Muscle layer of colon (tissue), 2 donors: Measurements from ENCODE around the gene MARCHF6.
A peak's percentile ranks its signal among the peaks of the same experiment; 100 is the strongest.
"Not testable (repeated sequence)": the region's sequence is repeated elsewhere in the genome, so short reads cannot be mapped to it uniquely, and the experiment has no call there.

Experiments
- H3K27ac ChIP-seq: one replicate; pipeline ENCODE4 v1.7.0; 2013; ENCODE audit warnings: low read depth, mild to moderate bottlenecking, low read length, moderate library complexity
- H3K27me3 ChIP-seq, 2 donors: one replicate each; pipeline ENCODE4 v1.7.0; 2013; ENCODE audit warnings: low read length in 2 of 2, mild to moderate bottlenecking in 2 of 2; ENCODE audit not compliant: insufficient read depth in 2 of 2, control insufficient read depth in 1 of 2
- H3K36me3 ChIP-seq: one replicate; pipeline ENCODE4 v1.7.0; 2013; ENCODE audit warnings: mild to moderate bottlenecking, low read length; ENCODE audit not compliant: insufficient read depth
- H3K4me1 ChIP-seq: one replicate; pipeline ENCODE4 v1.7.0; 2013; ENCODE audit warnings: mild to moderate bottlenecking, low read length; ENCODE audit not compliant: insufficient read depth
- H3K4me3 ChIP-seq, 2 donors: one replicate each; pipeline ENCODE4 v1.7.0; 2013; ENCODE audit warnings: low read length in 2 of 2, low read depth in 1 of 2, mild to moderate bottlenecking in 1 of 2, moderate library complexity in 1 of 2
- H3K9ac ChIP-seq: one replicate; pipeline ENCODE4 v1.7.0; 2013; ENCODE audit warnings: low read length
- H3K9me3 ChIP-seq: one replicate; pipeline ENCODE4 v1.7.0; 2013; ENCODE audit warnings: mild to moderate bottlenecking, low read length
- donor health status: abdominal sarcoma.
- donor health status: Adenocarcinoma of cecum.

MARCHF6 gene

DNA sequence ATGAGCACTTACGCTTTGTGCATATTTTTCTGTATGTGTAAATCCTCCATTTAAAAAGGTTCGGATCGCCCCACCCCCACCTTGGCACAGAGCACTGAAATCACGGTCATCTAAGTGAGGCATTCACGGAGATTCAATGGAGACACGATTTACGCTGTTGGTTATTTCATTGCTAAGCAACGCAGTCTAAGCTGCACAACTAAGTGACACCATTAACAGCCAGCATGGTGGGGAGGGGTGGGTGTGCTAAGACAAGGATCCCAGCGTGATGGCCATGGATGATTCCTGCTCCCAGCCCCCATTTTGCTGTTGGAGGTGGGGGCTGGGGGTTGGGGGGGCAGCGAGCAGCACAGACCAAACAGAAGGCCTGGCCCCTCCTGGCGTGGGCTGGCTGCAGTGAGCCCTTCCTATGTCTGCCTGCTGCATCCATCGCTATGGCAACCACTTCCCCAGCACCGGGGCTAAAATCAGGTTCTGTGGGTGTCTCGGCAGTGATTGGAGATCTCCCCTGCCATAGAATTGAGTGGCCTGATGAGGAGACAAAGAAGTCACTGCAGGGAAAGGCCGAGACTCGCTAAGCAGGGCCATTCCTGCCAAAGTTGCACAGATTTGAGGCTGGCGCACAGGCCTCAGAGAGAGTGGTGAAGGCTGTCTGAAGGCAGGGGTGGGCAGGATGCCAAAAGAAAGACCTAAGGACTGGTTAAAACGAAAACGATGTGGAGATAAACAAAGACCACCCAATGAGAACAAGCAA, 14.3 kb upstream of the MARCHF6 start:
- peak overlapping the region in 1 of 2 donors; percentile 37 for H3K4me3 ChIP-seq
- H3K9ac ChIP-seq: no peak overlapping the region
- H3K27ac ChIP-seq: no peak overlapping the region
- no peaks in the 10 kb centered on the region for H3K4me1 ChIP-seq
- no peaks in the 10 kb centered on the region for H3K9me3 ChIP-seq
- H3K27me3 ChIP-seq: no peaks in the 10 kb centered on the region
- H3K36me3 ChIP-seq: no peaks in the 10 kb centered on the region

DNA sequence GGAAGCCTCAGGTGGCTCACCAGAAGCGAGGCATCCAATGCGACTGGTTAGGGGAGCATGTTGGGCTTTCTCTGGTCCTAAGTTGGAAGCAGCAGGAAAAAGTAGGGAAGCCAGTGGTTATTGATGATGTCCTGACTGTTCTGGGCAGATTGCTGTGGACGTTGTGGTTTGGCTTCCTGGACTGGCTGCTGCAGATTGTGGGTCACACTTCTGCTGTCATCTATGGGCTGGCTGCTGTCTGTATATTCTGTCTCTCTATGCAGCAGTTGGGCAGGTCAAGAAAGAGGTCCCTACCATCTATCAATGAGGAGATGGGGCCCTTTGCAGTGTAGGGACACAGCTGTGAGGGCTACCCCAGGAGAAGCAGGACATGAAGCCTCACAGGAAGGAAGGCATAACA, 13.5 kb upstream of the MARCHF6 start:
- Histone ChIP-seq H3K9ac (no peak overlapping the region), H3K36me3 (no peaks in the 10 kb centered on the region), H3K27me3 (no peaks in the 10 kb centered on the region), H3K27ac (no peak overlapping the region), H3K4me3 (no peak overlapping the region), H3K9me3 (no peaks in the 10 kb centered on the region), H3K4me1 (no peaks in the 10 kb centered on the region)

DNA sequence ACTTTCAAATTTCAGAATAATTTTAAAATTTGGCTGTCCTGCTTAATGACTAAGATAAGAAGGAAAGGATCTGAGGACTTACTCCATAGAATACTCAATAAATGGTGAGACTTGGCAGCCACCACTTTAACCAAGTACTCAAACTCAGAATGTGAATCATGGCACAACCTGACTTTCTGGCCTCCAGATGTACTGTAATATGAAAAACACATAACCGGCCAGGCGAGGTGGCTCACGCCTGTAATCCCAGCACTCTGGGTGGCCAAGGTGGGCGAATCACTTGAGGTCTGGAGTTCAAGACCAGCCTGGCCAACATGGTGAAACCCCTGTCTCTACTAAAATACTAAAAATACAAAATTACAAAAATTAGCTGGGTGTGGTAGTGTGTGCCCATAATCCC, 10.0 kb upstream of the MARCHF6 start:
- Histone ChIP-seq H3K27ac (no peak overlapping the region), H3K27me3 (no peaks in the 10 kb centered on the region), H3K4me3 (no peak overlapping the region), H3K4me1 (no peaks in the 10 kb centered on the region), H3K36me3 (no peaks in the 10 kb centered on the region), H3K9me3 (no peaks in the 10 kb centered on the region), H3K9ac (no peak overlapping the region)

DNA sequence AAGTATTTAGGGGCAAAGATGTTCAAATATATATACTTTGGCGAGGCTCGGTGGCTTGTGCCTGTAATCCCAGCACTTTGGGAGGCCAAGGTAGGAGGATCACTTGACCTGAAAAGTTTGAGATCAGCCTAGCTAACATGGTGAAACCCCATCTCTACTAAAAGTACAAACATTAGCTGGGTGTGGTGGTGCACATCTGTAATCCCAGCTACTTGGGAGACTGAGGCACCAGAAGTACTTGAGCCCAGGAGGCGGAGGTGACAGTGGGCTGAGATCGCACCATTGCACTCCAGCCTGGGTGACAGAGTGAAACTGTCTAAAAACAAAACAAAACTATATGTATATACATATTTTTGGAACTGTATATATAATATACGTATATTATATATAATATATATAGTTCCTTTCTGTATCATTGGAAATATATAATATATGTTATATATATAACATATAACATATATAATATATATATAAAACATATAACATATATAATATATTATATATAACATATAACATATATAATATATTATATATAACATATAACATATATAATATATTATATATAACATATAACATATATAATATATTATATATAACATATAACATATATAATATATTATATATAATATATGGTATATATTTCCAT, 8.9 kb upstream of the MARCHF6 start:
- H3K4me3 ChIP-seq, H3K27me3 ChIP-seq, H3K9ac ChIP-seq, H3K9me3 ChIP-seq, H3K27ac ChIP-seq, H3K4me1 ChIP-seq, H3K36me3 ChIP-seq: not testable (repeated sequence)

DNA sequence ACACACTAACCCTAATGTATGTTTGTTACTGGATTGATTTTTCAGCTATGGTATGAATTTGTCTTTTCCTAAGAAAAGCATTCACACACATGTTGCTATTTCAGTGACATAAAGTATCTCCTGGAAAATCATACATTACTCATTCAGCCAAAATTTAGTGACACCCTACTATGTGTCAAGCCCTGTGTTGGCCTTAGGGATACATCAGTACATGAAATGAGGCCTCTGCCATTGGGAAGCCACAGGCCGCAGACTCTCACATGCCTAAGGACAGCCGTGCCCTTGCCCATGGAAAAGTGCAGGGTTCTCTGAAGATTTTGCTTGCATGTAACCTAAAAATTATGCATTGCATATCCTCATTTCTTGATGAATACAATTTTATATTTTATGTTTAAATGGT, 5.2 kb upstream of the MARCHF6 start:
- Histone ChIP-seq H3K9me3 (no peaks in the 10 kb centered on the region), H3K27me3 (no peaks in the 10 kb centered on the region), H3K9ac (no peak overlapping the region), H3K36me3 (no peaks in the 10 kb centered on the region), H3K4me3 (no peak overlapping the region), H3K27ac (no peak overlapping the region), H3K4me1 (no peaks in the 10 kb centered on the region)

DNA sequence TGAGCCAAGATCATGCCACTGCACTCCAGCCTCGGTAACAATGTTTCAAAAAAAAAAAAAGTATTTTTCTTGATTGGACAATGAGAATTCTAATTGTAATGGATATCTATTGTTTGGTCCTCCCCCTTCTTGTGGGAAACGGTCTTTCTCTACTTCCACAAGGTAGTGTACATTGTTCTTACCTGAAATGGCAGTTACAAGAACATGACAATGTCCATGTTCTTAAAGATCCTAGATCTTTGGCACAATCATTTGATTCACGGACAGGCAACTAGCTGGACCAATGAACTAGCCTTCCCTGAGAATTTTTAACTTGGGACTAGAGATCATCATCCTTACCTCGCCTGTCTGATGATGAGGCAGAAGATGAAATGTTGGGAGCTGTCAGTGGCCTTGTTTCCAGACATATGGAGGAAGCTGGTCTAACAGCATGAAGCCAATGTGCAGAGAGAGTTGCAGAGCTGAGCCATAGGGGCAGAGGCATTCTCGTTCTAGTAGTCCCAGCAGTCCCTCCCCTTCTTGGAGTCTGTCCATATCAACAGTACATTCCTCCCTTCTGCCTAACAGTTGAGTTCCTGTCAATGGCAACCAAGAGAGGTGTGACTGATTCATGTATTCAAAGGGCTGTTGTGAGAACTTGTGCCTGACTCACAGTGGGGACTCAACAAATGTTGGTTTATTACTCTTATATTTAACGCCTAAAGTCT, 2.1 kb upstream of the MARCHF6 start:
- no peaks in the 10 kb centered on the region for H3K9me3 ChIP-seq
- H3K9ac ChIP-seq: no peak overlapping the region
- no peak overlapping the region for H3K27ac ChIP-seq
- H3K27me3 ChIP-seq: no peaks in the 10 kb centered on the region
- no peak overlapping the region for H3K4me3 ChIP-seq
- H3K4me1 ChIP-seq: peaks cover 6% of the 10 kb centered on the region
- no peaks in the 10 kb centered on the region for H3K36me3 ChIP-seq

DNA sequence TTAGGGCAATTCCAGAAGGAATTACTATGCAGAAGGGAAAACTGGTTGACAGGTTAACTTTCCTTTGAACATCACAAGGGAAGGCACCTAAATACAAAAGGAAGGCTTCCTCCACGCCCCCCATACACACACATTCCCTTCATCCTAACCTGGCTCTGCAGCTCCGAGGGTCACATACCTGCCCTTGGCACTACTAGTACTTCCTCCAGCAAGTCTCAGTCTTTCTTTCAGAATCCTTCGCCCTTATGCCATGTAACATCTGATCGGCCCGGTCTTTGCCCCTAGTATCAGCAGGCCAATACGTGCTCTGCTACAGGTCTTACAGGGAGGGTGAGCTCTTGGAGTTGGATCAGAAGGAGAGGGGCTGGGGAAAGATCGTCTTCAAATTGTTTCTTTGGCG, 1.6 kb upstream of the MARCHF6 start:
- Histone ChIP-seq H3K4me3 (no peak overlapping the region), H3K27ac (peak overlapping the region; percentile 96), H3K9me3 (no peaks in the 10 kb centered on the region)

DNA sequence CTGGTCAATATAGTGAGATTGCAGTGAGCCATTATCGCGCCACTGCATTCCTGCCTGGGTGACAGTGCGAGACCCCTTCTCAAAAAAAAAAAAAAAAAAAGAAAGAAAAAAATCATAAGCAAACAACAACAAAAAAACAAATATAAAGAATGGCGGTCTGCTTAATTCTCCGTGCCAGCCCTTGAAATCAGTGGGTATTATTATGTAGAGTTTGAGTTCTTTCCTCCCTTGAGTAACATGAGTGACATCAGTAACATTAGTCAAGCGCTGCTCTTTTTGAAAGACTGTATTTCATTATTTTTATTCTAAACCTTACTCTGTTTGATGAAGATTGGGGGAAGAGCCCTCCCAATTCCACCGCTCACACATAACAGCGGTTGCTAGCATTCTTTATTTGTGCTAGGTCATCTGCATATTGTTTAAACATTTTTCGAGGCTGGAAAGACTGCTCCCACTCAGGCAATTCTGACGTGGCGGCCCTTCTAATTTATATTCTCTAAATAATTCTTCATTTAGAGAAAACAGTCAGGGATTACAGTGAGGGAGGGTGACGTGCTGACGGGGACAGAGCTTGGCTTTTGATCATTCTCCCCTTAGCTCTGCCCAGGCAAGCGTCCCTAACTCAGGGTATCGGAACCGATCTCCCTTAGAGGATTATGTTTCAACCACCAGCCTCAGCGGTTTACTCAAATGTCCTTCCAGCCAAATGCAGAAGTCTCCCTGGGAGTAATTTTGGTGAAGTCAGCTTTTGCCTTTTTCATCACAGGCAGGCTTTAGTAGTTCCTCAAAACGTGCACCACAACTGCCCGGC, 860 bp upstream of the MARCHF6 start:
- peak overlapping the region; percentile 96 for H3K27ac ChIP-seq
- H3K4me1 ChIP-seq: peaks cover 18% of the 10 kb centered on the region
- peak overlapping the region; percentile 47 for H3K9ac ChIP-seq
- H3K27me3 ChIP-seq: no peaks in the 10 kb centered on the region
- H3K36me3 ChIP-seq: no peaks in the 10 kb centered on the region
- no peaks in the 10 kb centered on the region for H3K9me3 ChIP-seq
- peak overlapping the region; percentile 64 to 97 for H3K4me3 ChIP-seq

More for the DNA sequence above, 1.6 kb upstream of the MARCHF6 start:
- no peaks in the 10 kb centered on the region for H3K36me3 ChIP-seq
- H3K9ac ChIP-seq: no peak overlapping the region
- H3K4me1 ChIP-seq: peaks cover 11% of the 10 kb centered on the region
- no peaks in the 10 kb centered on the region for H3K27me3 ChIP-seq

DNA sequence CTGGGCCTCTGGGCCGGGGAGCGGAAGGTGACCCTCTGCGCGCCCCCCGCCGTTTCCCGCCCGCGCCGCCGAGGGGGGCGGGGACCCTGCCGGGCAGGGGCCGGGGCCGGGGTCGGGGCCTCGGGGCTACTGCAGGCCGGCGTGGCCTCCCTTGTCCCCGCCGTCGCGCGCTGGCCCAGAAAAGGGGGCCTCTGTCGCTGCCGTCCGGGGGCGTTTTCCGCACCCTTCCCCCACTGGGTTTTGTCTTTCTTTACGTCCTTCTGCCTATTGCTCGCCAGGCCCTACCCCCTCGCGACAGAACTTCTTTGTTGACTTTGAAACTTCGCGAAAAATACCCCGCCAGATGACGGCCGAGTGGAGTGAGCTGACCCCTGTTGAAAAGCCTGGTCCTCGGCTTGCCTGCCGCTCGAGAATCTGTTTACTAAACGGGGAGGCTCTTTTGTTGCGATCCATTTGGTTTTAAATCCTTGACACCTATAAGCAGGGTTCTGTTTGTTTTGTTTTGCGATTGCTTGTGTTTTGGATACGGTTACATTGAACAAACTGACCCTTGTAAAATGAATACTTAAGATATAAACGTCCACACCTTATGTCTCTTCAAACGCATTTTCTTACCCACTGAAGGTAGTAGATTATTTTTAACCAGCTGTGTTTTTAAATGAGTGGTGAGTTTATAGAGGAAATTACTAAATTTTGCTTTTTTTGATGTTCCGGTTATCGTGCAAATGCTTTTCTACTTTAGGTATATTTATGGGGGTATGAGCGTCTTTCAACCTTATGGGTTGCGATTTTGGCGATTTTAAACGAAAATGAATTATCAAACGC, 765 bp downstream of the MARCHF6 start:
- Histone ChIP-seq H3K4me1 (peaks cover 24% of the 10 kb centered on the region), H3K36me3 (no peaks in the 10 kb centered on the region), H3K27ac (peak overlapping the region; percentile 96), H3K9me3 (no peaks in the 10 kb centered on the region), H3K4me3 (peak overlapping the region; percentile 64 to 97), H3K27me3 (no peaks in the 10 kb centered on the region), H3K9ac (peak overlapping the region; percentile 66)

DNA sequence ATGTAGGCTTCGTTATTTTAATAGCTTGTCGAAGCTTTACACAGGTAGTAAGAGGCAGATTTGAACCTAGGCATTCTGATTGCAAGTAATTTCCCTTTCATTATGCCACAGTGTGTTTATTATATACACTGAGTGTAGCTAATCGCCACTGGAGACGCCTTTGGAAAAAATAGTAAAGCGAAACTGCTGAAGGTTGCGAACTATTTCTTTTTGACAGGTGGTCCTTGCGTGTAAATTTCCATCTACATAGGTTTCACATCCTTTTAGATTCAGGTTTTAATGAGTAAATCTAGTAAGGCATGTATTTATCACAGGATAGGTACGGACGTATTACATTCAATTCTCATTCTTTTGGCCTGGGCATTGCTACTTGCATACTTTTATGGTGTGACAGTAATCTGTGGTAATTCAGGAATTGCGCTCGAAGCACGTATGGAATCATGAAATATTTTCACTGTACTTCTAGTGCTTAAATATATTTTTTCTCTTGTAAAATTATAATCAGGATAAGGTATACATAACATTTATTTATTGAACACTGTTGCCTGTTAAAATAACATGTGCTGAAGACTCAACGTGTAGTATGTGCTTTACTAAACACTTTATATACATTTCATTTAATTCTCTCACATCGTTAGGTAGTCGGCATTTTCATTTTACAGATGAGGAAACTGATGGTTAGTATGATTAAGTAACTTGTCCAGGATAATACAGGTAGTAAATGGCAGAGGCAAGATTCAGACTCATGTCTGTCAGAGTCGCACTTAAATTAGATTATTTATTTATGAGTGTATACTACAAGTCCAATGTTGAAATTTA, 1.8 kb downstream of the MARCHF6 start:
- Histone ChIP-seq H3K27ac (peak overlapping the region; percentile 7), H3K36me3 (no peaks in the 10 kb centered on the region), H3K27me3 (no peaks in the 10 kb centered on the region), H3K9ac (peak overlapping the region; percentile 66), H3K9me3 (no peaks in the 10 kb centered on the region), H3K4me1 (peaks cover 25% of the 10 kb centered on the region), H3K4me3 (peak overlapping the region; percentile 64 to 97)
